ENCODE results near the gene CDCP1. TPM values are rescaled to one million over a fixed set of nuclear protein-coding genes. Genes with fewer than 3 reads are reported as not detected.

Gene CDCP1
- total RNA-seq, 1 experiment from 2014 or later, result 85.0 TPM

DNA sequence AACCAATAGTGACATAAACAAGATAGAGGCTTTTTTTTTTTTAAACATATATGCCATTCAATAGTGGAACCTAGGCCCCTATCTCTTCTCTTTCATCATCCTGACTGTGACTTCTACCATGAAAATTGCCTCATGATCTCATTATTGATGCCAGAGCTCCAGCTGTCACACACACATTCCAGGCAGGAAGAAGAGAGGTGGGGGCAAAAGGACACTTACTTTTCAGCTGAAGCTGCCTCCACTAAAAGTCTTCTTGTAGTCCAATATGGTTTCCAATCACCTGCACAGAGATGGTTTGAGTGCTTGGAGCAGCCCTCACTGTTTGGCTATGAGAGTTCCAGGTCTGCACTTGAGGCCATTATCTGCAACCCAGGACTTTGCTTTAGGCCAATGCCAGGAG is 75.1 kb downstream of the CDCP1 start:
- H3K79me2 ChIP-seq (ENCODE audit: low read depth), result no peaks in the 10 kb centered on the region

DNA sequence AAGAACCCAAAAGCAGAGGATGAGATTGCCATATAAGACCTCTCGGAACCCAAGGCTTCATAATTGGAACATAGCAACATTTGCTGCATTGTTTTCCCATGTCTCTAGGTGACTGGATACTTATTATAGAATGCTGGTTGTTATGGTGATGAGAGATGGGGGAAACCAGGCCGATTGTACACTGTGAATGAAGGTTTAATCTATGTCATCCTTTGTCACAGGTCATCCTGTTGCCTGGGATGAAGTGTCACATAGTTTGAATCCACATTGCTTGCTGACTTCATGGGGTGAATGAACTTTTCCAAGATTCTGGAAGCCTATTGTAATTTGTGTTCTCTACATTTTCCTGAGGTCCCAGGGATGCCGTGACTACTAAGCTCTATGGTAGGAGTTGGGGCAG is 78.2 kb downstream of the CDCP1 start:
- H3K27me3 ChIP-seq (ENCODE audit: insufficient read depth, low read depth), result no peaks in the 10 kb centered on the region
- no peaks in the 10 kb centered on the region for H3K36me3 ChIP-seq (ENCODE audit: low read depth)
- intact Hi-C loops (cut with micrococcal nuclease; ENCODE audit: unreplicated experiment), result no loop called here
- no peaks in the 10 kb centered on the region for H4K20me1 ChIP-seq (ENCODE audit: insufficient read depth)
- no peak for TF ChIP-seq EZH2 (IDR thresholded peaks at IDR 0.05; ENCODE audit: low read depth)
- TF ChIP-seq, protein P1, sequence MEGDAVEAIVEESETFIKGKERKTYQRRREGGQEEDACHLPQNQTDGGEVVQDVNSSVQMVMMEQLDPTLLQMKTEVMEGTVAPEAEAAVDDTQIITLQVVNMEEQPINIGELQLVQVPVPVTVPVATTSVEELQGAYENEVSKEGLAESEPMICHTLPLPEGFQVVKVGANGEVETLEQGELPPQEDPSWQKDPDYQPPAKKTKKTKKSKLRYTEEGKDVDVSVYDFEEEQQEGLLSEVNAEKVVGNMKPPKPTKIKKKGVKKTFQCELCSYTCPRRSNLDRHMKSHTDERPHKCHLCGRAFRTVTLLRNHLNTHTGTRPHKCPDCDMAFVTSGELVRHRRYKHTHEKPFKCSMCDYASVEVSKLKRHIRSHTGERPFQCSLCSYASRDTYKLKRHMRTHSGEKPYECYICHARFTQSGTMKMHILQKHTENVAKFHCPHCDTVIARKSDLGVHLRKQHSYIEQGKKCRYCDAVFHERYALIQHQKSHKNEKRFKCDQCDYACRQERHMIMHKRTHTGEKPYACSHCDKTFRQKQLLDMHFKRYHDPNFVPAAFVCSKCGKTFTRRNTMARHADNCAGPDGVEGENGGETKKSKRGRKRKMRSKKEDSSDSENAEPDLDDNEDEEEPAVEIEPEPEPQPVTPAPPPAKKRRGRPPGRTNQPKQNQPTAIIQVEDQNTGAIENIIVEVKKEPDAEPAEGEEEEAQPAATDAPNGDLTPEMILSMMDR (conservative IDR thresholded peaks at IDR 0.05), result no peak
- CTCF ChIA-PET, result no interaction called here
- H3K9me3 ChIP-seq (ENCODE audit: insufficient read depth, low read depth), result no peaks in the 10 kb centered on the region
- peaks cover 6% of the 10 kb centered on the region; the same call in 1 of the 2 replicates for H3F3A ChIP-seq (ENCODE audit: insufficient read depth, low read depth)
- H3K27ac ChIP-seq, result no peak overlapping the region
- H3K4me1 ChIP-seq (replicated peaks; ENCODE audit: insufficient read depth), result peaks cover 37% of the 10 kb centered on the region
- no peaks in the 10 kb centered on the region for H3K79me2 ChIP-seq (ENCODE audit: low read depth)
- no peak overlapping the region for H3K4me3 ChIP-seq
- no peak for DNase-seq
- POLR2A ChIA-PET (ENCODE audit: unreplicated experiment), result no interaction called here
- no peak overlapping the region for H3K4me2 ChIP-seq
- H3K9me2 ChIP-seq (ENCODE audit: insufficient read depth), result no peaks in the 10 kb centered on the region
- H2AFZ ChIP-seq, result no peak overlapping the region
- BruUV-seq (replicated peaks), result no TSS peak

More for the DNA sequence above, 75.1 kb downstream of the CDCP1 start:
- H3K36me3 ChIP-seq (ENCODE audit: low read depth), result no peaks in the 10 kb centered on the region
- no TSS peak for BruUV-seq (replicated peaks)
- ChIA-PET CTCF (no interaction called here), POLR2A (ENCODE audit: unreplicated experiment) (no interaction called here)
- peaks cover 15% of the 10 kb centered on the region for H3K4me1 ChIP-seq (replicated peaks; ENCODE audit: insufficient read depth)
- H3K27ac ChIP-seq, result no peak overlapping the region
- no peak overlapping the region for H3K4me2 ChIP-seq
- TF ChIP-seq, protein P1 (conservative IDR thresholded peaks at IDR 0.05), result no peak
- TF ChIP-seq EZH2 (IDR thresholded peaks at IDR 0.05; ENCODE audit: low read depth), result no peak
- intact Hi-C loops (cut with micrococcal nuclease; ENCODE audit: unreplicated experiment), result no loop called here
- no peak overlapping the region for H3K4me3 ChIP-seq
- H4K20me1 ChIP-seq (ENCODE audit: insufficient read depth), result no peaks in the 10 kb centered on the region
- no peaks in the 10 kb centered on the region for H3F3A ChIP-seq (ENCODE audit: insufficient read depth, low read depth)
- no peak for DNase-seq
- H2AFZ ChIP-seq, result no peak overlapping the region
- no peaks in the 10 kb centered on the region for H3K27me3 ChIP-seq (ENCODE audit: insufficient read depth, low read depth)
- no peaks in the 10 kb centered on the region for H3K9me2 ChIP-seq (ENCODE audit: insufficient read depth)
- H3K9me3 ChIP-seq (ENCODE audit: insufficient read depth, low read depth), result no peaks in the 10 kb centered on the region

DNA sequence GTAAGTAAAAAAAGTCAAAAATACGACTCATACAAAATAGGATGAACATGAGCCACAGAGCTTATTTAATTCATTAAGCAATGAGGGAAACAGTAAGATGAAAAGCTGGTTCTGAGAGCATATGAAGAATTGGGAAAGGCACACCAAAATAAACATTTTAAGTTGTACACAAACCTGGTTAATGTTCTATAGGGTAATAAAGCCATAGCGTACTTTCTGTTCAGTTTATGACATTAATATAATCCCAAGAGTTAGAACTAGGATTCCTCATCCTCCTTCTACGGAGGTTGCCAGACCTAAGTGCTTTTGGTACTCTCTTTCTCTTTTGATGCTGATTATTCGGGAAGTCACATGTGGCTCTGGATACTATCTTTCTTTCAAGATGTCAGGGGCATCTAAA is 78.7 kb downstream of the CDCP1 start:
- peaks cover 37% of the 10 kb centered on the region for H3K4me1 ChIP-seq (replicated peaks; ENCODE audit: insufficient read depth)
- no peaks in the 10 kb centered on the region for H3K36me3 ChIP-seq (ENCODE audit: low read depth)
- H2AFZ ChIP-seq, result no peak overlapping the region
- H3K4me2 ChIP-seq, result no peak overlapping the region
- no peaks in the 10 kb centered on the region for H3K9me2 ChIP-seq (ENCODE audit: insufficient read depth)
- H3K9me3 ChIP-seq (ENCODE audit: insufficient read depth, low read depth), result no peaks in the 10 kb centered on the region
- no TSS peak for BruUV-seq (replicated peaks)
- no peak for DNase-seq
- no peaks in the 10 kb centered on the region for H4K20me1 ChIP-seq (ENCODE audit: insufficient read depth)
- no peaks in the 10 kb centered on the region for H3K27me3 ChIP-seq (ENCODE audit: insufficient read depth, low read depth)
- ChIA-PET POLR2A (ENCODE audit: unreplicated experiment) (no interaction called here), CTCF (interaction anchor here (1.4 kb wide), 1 partner anchor 12 kb away, joined by 3 read pairs; no protein-coding TSS in a partner anchor)
- peaks cover 6% of the 10 kb centered on the region; the same call in 1 of the 2 replicates for H3F3A ChIP-seq (ENCODE audit: insufficient read depth, low read depth)
- TF ChIP-seq, protein P1 (conservative IDR thresholded peaks at IDR 0.05), result no peak
- no peak for TF ChIP-seq EZH2 (IDR thresholded peaks at IDR 0.05; ENCODE audit: low read depth)
- no peak overlapping the region for H3K27ac ChIP-seq
- no peak overlapping the region for H3K4me3 ChIP-seq
- intact Hi-C loops (cut with micrococcal nuclease; ENCODE audit: unreplicated experiment), result no loop called here
- no peaks in the 10 kb centered on the region for H3K79me2 ChIP-seq (ENCODE audit: low read depth)

All from PC-9 (cell line).